ENCODE data around the gene ZSWIM2.
"Not testable (repeated sequence)": the region's sequence is repeated elsewhere in the genome, so short reads cannot be mapped to it uniquely, and the experiment has no call there.

ZSWIM2 gene

DNA sequence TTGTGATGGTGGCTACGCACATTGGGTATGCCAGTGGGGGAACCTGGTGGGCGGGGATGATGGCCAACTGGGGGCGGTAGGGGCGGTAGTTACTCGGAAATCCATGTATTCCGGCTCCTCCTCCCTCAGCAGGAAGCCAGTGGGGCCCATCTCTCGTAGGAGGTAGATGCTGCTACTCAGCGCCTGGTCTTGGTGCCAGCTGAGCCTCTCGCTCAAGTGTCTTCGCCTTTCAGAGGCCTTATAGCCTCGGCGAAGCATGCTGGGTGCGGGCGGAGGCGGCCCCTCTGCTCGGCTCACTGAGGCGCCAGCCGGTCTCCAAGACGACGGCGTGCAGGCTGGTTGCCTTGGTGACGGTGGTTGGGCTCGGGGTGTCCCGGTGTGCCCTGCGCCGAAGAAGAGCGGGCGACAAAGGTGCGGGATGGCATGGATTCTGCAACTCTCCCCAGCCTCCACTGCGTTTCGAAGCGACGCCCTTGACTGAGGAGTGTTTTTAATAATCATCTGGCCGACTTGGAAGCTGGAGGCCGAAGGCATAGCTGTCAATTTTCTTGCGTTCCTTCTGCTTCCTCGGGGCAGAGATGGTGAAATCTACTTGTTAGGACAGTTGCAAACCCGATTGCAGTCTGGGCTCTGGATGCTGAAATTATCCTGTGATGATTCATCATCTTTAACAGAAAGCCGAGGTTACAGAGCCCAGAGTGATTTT, at the start of gene ZSWIM2:
Gene ZSWIM2, minus strand, starts transcription at position 298 of the 706 bp plus-strand sequence. Its CDS starts 40 bp downstream, at position 258.
- no peak for DNase-seq

DNA sequence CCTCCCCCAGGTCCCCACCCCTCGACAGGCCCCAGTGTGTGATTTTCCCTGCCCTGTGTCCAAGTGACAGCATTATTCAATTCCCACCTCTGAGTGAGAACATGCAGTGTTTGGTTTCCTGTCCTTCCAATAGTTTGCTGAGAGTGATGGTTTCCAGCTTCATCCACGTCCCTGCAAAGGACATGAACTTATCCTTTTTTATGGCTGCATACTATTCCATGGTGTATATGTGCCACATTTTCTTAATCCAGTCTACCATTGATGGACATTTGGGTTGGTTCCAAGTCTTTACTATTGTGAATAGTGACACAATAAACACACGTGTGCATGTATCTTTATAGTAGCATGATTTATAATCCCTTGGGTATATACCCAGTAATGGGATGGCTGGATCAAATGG, 47.2 kb upstream of the ZSWIM2 start:
- not testable (repeated sequence) for DNase-seq

DNA sequence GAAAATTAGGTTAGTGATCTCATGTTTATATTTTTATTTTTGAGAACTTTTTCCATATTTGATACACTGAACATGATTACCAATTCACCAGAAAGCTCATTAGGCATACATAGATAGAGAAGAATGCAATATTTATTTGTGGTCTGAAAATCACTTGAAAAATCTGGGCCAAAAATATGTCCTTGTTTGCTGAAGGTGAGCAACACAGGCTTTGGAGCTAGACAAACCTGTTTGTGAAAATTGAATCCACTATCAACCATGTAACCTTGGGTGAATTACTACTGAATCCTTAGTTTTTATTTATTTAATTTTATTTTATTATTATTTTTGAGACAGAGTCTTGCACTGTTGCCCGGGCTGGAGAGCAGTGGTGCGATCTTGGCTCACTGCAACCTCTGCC, 46.5 kb upstream of the ZSWIM2 start:
- DNase-seq: no peak

GRCh38 chr2:186894478-186894877, 45.5 kb upstream of the ZSWIM2 start:
- no peak for DNase-seq

GRCh38 chr2:186892821-186893220, 43.9 kb upstream of the ZSWIM2 start:
- no peak for DNase-seq

DNA sequence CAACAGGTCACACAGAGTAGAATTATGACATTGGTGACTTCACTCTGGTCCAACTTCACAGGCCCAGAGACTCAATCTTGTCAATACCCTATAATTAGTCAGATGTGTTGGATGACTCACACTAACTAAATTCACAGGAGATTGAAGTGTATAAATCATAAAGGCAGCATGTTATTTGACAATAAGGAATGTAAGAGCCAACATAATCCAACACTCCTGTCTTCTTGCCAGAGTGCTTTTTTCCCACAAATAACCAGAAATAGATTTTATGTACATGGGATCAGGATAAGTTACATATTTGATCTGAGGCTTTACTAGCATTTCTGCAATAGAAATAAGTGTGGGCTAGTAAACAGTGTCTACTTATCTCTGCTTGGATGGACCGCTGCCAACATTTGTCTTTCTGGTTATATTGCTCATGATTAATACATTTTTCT, 42.2 kb upstream of the ZSWIM2 start:
- DNase-seq: no peak

- DNase-seq: no peak
Measured at GRCh38 chr2:186889101-186889879, 40.3 kb upstream of the ZSWIM2 start.

DNA sequence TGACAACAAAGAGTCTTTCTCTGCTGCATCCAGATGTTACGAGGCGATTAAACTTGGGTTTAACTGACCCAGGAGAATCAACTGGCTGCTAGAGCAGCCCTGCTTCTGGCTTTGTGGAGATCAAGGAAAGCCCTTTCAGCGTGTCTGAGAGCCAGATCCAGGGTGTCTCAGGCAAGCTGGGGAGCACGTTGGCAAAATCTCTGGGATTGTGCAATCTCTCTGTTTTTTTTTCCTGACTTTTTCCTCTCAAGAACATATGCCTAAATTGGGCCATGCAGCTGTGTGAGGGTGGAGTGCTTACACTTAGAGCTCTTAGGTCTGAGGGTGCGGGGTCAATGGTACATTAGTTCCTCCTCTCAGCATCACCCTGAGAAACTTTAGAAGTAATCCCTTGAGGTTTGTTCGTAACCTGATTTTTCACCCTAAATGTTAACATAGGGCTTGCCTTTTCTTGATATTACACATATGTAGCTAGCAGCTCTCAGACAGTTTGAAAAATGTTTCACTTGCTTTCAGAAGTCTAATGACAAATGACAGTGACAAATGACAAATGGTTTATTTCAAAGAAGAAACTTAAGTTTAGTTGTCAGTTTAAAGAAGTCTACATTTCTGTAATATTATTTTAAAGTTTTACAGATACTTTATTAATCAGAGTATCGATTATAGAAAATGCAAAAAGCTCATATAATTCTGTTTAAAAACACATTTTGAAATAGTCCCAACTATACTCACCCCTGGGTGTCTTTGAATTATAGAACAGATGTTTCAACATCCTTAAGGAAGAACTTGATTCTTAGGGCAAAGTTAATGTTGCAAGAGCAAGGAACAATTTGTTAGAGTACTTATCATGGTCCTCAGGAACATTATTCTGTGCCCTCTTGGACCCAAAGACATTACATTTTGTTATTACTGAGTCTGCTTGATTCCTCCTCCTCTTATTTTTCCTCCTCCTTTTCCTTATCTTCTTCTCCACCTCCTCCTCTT, 38.4 kb upstream of the ZSWIM2 start:
- DNase-seq: no peak

DNA sequence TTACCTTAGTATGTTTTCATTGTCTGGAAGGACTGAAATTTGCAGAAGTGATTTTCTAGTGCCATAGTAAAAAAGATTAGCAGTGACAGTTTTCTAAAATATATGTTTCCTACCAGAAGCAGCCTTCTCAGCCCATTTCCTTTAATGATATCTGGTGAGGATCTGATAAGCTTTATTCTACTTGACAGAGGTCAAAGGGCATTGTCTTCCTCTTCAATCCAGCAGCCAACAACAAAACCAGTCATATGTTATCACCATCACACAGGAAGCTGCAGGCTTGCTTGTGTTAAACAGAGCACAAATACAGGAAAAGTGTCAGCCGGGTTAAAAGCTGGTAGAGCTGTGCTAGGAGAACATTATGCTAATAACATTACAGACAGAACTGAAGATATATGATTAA, 35.6 kb upstream of the ZSWIM2 start:
- DNase-seq: no peak

DNA sequence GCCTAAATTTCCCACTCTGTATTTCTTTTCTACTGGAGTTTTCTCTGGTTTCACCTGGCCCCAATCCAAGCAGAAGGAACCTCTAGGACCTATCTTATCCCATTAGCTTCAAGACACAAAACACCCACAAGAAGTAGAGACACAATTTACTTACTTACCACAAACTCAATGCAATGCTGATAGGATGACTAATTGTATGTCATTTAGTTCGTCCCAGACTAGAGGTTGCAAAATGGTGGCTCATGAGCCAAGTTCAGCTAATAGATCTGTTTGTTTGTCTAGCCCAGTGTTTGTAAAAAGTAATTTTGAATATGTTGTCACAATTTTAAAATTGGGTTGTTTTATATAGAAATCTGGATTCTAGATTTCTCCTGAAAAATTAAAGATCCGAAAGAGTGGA, 34.7 kb upstream of the ZSWIM2 start:
- no peak for DNase-seq

GRCh38 chr2:186882511-186883071, 33.6 kb upstream of the ZSWIM2 start:
- no peak for DNase-seq

DNA sequence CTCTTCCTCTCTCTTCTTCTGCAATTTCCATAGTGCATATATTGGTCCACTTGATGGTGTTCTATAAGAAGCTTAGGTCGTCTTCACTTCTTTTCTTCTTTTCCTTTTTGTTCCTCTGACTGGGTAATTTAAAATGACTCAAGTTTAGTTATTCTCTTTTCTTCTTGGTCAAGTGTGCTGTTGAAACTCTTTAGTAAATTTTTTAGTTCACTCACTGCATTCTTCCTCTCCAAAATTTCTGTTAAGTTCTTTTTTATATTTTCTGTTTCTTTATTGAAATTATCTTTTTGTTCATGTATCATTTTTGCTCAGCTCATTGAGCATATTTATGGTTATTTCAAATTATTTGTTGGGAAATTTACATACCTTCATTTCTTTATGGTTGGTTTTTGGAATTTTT, 32.7 kb upstream of the ZSWIM2 start:
- no peak for DNase-seq

DNA sequence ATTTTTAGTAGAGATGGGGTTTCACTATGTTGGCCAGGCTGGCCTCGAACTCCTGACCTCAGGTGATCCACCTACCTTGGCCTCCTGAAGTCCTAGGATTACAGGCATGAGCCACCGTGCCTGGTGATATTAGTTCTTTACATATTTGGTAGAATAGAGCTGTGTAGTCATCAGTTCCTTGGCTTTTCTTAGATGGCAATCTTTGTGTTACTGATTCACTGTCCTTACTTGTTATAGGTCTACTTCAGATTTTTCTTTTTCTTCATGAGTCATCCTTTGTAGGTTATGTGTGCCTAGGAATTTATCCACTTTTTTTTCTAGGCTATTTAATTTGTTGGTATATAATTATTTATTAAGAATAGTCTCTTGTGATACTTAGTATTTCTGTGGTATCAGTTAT, 30.3 kb upstream of the ZSWIM2 start:
- no peak for DNase-seq

- no peak for DNase-seq
Measured at GRCh38 chr2:186874713-186875112, 25.7 kb upstream of the ZSWIM2 start.

DNA sequence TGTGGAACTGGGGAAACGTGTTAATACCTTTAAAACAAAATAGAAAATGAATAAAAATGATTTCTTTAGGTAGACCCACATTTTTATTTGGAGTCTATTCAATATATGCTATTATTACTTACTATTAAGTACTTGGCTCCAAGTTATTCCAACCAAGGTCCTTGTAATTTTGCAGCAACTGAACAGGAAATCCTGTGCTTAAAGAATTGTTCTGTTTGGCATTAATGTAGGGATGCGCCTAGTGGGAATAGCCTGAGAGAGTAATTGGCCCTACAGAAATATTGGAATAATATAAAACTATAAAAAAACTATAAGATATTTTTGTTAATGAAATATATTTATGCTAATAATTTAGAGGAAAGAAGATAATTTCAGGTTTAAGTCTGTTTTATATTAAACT, 22.9 kb upstream of the ZSWIM2 start:
- DNase-seq: no peak

- DNase-seq: no peak
Measured at GRCh38 chr2:186868344-186868743, 19.4 kb upstream of the ZSWIM2 start.

GRCh38 chr2:186862869-186863709, 14.1 kb upstream of the ZSWIM2 start:
- no peak for DNase-seq

- DNase-seq: no peak
Measured at GRCh38 chr2:186855216-186855615, 6.2 kb upstream of the ZSWIM2 start.

- DNase-seq: no peak
Measured at GRCh38 chr2:186853951-186854350, 5.0 kb upstream of the ZSWIM2 start.

DNA sequence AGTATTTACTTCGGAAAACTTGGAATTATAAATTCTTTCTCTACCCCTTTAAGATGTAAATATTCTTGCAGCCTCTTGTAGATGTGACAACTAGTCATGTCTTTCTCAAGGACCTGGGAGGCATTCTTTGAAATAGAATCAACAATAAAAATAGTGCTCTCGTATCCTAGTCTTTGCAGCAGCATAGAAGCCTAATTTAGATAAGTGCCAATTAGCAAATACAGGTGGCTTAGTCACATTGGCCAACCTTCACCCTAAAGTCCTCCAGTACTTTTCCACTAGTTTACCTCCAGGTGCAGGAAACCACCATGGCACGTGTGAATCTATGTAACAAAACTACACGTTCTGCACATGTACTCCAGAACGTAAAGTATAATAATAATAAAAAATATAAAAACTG, 3.5 kb upstream of the ZSWIM2 start:
- no peak for DNase-seq

DNA sequence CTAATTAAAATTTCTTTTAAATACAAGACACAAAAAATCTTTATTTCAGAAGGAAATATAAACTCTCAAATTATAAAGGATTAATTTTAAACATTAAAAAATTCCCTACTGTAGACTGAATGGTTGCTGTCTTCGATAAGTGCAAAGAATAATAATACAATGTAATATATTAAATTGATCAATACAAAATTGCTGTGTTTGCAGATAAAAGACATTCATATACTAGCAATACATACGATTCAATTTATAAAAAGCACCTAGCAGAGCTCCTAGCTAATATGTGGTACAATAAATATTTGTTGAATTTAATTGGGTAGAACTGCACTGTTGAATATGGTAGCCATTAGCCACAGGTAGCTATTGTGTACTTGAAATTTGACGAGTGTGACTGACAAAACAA, 6.6 kb downstream of the ZSWIM2 start:
- DNase-seq: no peak

DNA sequence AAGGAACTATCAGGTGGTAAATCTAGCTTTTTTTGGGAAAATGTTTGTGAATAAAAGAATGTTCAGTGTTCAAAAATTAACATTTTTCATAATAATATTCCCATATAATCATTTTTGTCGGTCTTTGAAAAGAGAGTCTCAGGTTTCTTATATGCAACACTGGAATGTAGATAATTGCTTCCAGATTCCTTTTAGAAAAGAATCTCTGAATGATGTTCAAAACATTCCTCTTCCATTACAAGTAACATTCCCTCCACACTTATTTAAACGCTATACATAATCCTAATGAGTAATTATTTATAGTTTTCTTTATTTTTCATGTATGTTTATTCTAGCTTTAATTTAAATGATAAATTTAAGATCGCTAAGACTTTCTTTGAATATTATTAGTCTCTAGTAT, 7.0 kb downstream of the ZSWIM2 start:
- DNase-seq: no peak

All from activated CD4-positive, alpha-beta T cell treated with anti-CD3 and anti-CD28 coated beads, Interleukin-2, amount 50 U/mL, for 1 hour (primary cell).